GM10248 (cell line): ENCODE results near the gene INPP5D.

ENCODE experiments used
- CTCF ChIA-PET: fragments of 300-600 bp; sonication (Branson Sonifier 250); formaldehyde crosslinking; extraction: SDS; loops from one replicate; lab custom pipeline; 2021; ENCODE audit warnings: antibody characterized with exemption; lab: Yijun Ruan, JAX
- POLR2A ChIA-PET: fragments of 350-650 bp; sonication (Branson Sonifier 250); formaldehyde crosslinking; extraction: SDS; loops from one replicate; lab custom pipeline; 2020; ENCODE audit warnings: antibody characterized with exemption; lab: Yijun Ruan, JAX
- DNase-seq: peaks from one replicate; pipeline ENCODE4 v3.0.0; 2012; ENCODE audit errors: extremely low spot score
- TF ChIP-seq, protein P1 (sequence below): IDR thresholded peaks from 2 replicates; pipeline ENCODE4 v1.5.1; 2012; ENCODE audit warnings: mild to moderate bottlenecking, low read depth; ENCODE audit errors: extremely low read depth, missing control alignments, control extremely low read depth

Gene INPP5D

GRCh38 chr2:233125455-233126065 is 65.4 kb downstream of the INPP5D start:
- CTCF ChIA-PET, result interaction anchor here (1.1 kb wide), 1 partner anchor 37 kb away, joined by 3 read pairs; no protein-coding TSS in a partner anchor
- DNase-seq, result no peak

DNA sequence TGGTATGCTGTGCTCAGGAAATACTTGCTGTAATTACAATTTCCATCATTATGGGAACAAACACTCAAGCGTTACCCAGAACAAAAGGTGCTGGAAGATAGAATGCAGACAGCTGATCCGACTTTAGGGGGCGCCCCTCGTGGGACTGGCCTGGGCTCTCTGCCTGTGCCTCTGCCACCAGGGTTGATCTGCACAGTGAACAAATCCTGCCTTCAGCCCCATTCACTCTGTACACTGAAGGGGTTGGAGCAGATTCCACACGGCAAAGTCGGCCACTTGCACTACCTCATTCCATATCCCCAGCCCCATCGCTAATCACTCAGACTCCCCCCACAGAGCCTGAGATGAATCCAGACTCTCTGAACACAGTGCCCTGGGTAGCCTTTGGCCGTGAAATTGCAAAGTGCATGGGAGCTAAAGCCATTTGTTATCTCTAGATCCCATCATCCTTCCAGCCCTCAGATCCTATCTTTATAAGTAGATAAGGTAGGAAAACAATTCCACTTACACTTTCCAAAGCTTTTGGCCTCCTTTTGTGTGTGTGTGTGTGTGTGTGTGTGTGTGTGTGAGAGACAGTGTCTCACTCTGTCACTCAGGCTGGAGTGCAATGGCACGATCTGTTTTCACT is 69.3 kb downstream of the INPP5D start:
- CTCF ChIA-PET, result interaction anchor here (1.2 to 1.4 kb wide), 4 partner anchors 12 to 76 kb away, joined by 3 to 6 read pairs (median 4); no protein-coding TSS in a partner anchor
- POLR2A ChIA-PET, result no interaction called here
- TF ChIP-seq, protein P1, sequence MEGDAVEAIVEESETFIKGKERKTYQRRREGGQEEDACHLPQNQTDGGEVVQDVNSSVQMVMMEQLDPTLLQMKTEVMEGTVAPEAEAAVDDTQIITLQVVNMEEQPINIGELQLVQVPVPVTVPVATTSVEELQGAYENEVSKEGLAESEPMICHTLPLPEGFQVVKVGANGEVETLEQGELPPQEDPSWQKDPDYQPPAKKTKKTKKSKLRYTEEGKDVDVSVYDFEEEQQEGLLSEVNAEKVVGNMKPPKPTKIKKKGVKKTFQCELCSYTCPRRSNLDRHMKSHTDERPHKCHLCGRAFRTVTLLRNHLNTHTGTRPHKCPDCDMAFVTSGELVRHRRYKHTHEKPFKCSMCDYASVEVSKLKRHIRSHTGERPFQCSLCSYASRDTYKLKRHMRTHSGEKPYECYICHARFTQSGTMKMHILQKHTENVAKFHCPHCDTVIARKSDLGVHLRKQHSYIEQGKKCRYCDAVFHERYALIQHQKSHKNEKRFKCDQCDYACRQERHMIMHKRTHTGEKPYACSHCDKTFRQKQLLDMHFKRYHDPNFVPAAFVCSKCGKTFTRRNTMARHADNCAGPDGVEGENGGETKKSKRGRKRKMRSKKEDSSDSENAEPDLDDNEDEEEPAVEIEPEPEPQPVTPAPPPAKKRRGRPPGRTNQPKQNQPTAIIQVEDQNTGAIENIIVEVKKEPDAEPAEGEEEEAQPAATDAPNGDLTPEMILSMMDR, result no peak
- DNase-seq, result no peak

More at GRCh38 chr2:233125455-233126065, 65.4 kb downstream of the INPP5D start:
- TF ChIP-seq, protein P1, result no peak
- POLR2A ChIA-PET, result no interaction called here

DNA sequence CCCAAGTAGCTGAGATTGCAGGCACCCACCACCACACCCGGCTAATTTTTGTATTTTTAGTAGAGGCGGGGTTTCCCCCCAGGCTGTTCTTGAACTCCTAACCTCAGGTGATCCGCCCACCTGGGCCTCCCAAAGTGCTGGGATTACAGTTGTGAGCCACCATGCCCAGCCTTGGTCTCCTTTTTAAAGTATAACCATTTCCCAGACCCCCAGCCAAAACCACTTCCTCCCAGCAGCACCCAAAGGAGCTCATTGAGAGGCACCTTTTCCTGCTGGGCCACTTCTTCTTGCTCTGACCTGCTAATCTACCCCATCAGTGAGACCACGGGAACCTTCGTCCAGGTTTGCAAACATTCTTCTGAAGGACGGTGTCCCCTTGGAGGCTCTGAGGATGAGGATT is 69.9 kb downstream of the INPP5D start:
- DNase-seq, result no peak
- TF ChIP-seq, protein P1, result no peak
- ChIA-PET CTCF (interaction anchor here (0.7 to 1.4 kb wide), 3 partner anchors 12 to 24 kb away, joined by 3 to 6 read pairs (median 5); no protein-coding TSS in a partner anchor), POLR2A (no interaction called here)

- DNase-seq, result no peak
- CTCF ChIA-PET, result interaction anchor here (0.7 to 1.4 kb wide), 3 partner anchors 11 to 25 kb away, joined by 3 to 6 read pairs (median 5); no protein-coding TSS in a partner anchor
- POLR2A ChIA-PET, result interaction anchor here (0.6 kb wide), 1 partner anchor 392 kb away, joined by 3 read pairs; no protein-coding TSS in a partner anchor
- TF ChIP-seq, protein P1, result no peak
These were observed 70.4 kb downstream of the INPP5D start for GRCh38 chr2:233130481-233131020.

GRCh38 chr2:233131936-233132720 is 72.0 kb downstream of the INPP5D start:
- ChIA-PET POLR2A (no interaction called here), CTCF (interaction anchor here (0.7 to 1.4 kb wide), 4 partner anchors 19 to 135 kb away, joined by 3 read pairs; no protein-coding TSS in a partner anchor)

More at GRCh38 chr2:233131936-233132720, 72.0 kb downstream of the INPP5D start:
- TF ChIP-seq, protein P1, result no peak
- DNase-seq, result no peak
